IMR-90 (cell line): Measurements from ENCODE around the gene RBBP8NL. TPM values are rescaled to one million over a fixed set of nuclear protein-coding genes. Genes with fewer than 3 reads are reported as not detected.

Source experiments
- ATAC-seq: fragments of 200-7000 bp; cut with Tn5 transposase; 2 replicates; pipeline ENCODE4 v1.9.1; 2020; ENCODE audit warnings: low read depth, mild to moderate bottlenecking, moderate library complexity
- BruUV-seq: library from RNA; stranded (reverse); fragments of 400-500 nt; replicated peaks from 2 replicates; lab custom pipeline; 2021; lab: Mats Ljungman, UMichigan
- CTCF ChIA-PET: fragments of 300-600 bp; formaldehyde crosslinking; extraction: SDS; loops from one replicate; lab custom pipeline; 2021; ENCODE audit warnings: antibody characterized with exemption; lab: Yijun Ruan, JAX
- POLR2A ChIA-PET: fragments of 300-600 bp; sonication (Branson Sonifier 250); formaldehyde crosslinking; loops from one replicate; lab custom pipeline; 2022; ENCODE audit warnings: antibody characterized with exemption; ENCODE audit not compliant: unreplicated experiment; lab: Charles Lee
- DNase-seq: peaks from one replicate; pipeline ENCODE4 v3.0.0; 2013
- H2AFZ ChIP-seq: replicated peaks from 2 replicates; pipeline ENCODE3; 2013; ENCODE audit warnings: low read length, mild to moderate bottlenecking; ENCODE audit not compliant: poor library complexity
- H2AK5ac ChIP-seq: 2 replicates; pipeline ENCODE4 v1.6.1; 2013; ENCODE audit warnings: low read depth, low read length, inconsistent platforms
- H2AK9ac ChIP-seq: replicated peaks from 2 replicates; pipeline ENCODE3; 2013; ENCODE audit warnings: mild to moderate bottlenecking, low read depth, low read length, moderate library complexity; ENCODE audit not compliant: poor library complexity
- H2BK120ac ChIP-seq: 2 replicates; pipeline ENCODE4 v1.6.1; 2013; ENCODE audit warnings: low read depth, low read length, inconsistent platforms
- H2BK15ac ChIP-seq: 3 replicates; pipeline ENCODE4 v1.6.1; 2013; ENCODE audit warnings: low read depth, low read length, inconsistent platforms
- H2BK20ac ChIP-seq: 2 replicates; pipeline ENCODE4 v1.6.1; 2013; ENCODE audit warnings: low read depth, mild to moderate bottlenecking, inconsistent platforms, low read length, moderate library complexity
- H2BK5ac ChIP-seq: 2 replicates; pipeline ENCODE4 v1.6.1; 2013; ENCODE audit warnings: mild to moderate bottlenecking, low read depth, low read length, inconsistent platforms; ENCODE audit not compliant: poor library complexity, severe bottlenecking
- H3K14ac ChIP-seq: replicated peaks from 2 replicates; pipeline ENCODE4 v1.6.1; 2013; ENCODE audit warnings: low read depth, low read length, inconsistent platforms
- H3K18ac ChIP-seq: 2 replicates; pipeline ENCODE4 v1.6.1; 2013; ENCODE audit warnings: low read depth, low read length, control low read depth
- H3K23ac ChIP-seq: 2 replicates; pipeline ENCODE4 v1.6.1; 2013; ENCODE audit warnings: low read depth, low read length, inconsistent platforms
- H3K27ac ChIP-seq: 2 replicates; pipeline ENCODE4 v1.5.1; 2013; ENCODE audit warnings: mild to moderate bottlenecking, control low read depth, low read length; ENCODE audit not compliant: insufficient read depth
- H3K27me3 ChIP-seq: 2 replicates; pipeline ENCODE4 v1.6.1; 2013; ENCODE audit warnings: low read length; ENCODE audit not compliant: control insufficient read depth, insufficient read depth
- H3K36me3 ChIP-seq: 2 replicates; pipeline ENCODE4 v1.6.1; 2013; ENCODE audit warnings: low read length, mixed read lengths; ENCODE audit not compliant: control insufficient read depth, insufficient read depth
- H3K4ac ChIP-seq: 2 replicates; pipeline ENCODE4 v1.6.1; 2013; ENCODE audit warnings: low read depth, low read length, inconsistent platforms
- H3K4me1 ChIP-seq: 2 replicates; pipeline ENCODE4 v1.6.1; 2013; ENCODE audit warnings: low read length, mixed read lengths; ENCODE audit not compliant: control insufficient read depth, insufficient read depth
- H3K4me2 ChIP-seq: 2 replicates; pipeline ENCODE4 v1.6.1; 2013; ENCODE audit warnings: low read depth, mild to moderate bottlenecking, control low read depth, low read length, moderate library complexity
- H3K4me3 ChIP-seq: 2 replicates; pipeline ENCODE4 v1.5.1; 2013; ENCODE audit warnings: low read depth, mild to moderate bottlenecking, control low read depth, low read length, moderate library complexity; ENCODE audit not compliant: insufficient read depth
- H3K56ac ChIP-seq: 2 replicates; pipeline ENCODE4 v1.6.1; 2013; ENCODE audit warnings: low read length, inconsistent platforms; ENCODE audit not compliant: insufficient read depth; ENCODE audit errors: extremely low read depth
- H3K79me1 ChIP-seq, 2 experiments: 2 replicates each; pipeline ENCODE4 v1.6.1; 2013; ENCODE audit warnings: low read length in 2 of 2, inconsistent platforms in 1 of 2, low read depth in 1 of 2
- H3K9ac ChIP-seq: 2 replicates; pipeline ENCODE4 v1.6.1; 2013; ENCODE audit warnings: low read depth, low read length, control low read depth
- H3K9me1 ChIP-seq: 2 replicates; pipeline ENCODE4 v1.6.1; 2013; ENCODE audit warnings: low read length, inconsistent platforms; ENCODE audit not compliant: insufficient read depth
- H3K9me3 ChIP-seq: 2 replicates; pipeline ENCODE4 v1.6.1; 2013; ENCODE audit warnings: low read length; ENCODE audit not compliant: control insufficient read depth, insufficient read depth
- H4K20me1 ChIP-seq: 2 replicates; pipeline ENCODE4 v1.6.1; 2013; ENCODE audit warnings: low read length, inconsistent platforms; ENCODE audit not compliant: insufficient read depth
- H4K5ac ChIP-seq: 2 replicates; pipeline ENCODE4 v1.6.1; 2013; ENCODE audit warnings: mild to moderate bottlenecking, low read depth, low read length, control low read depth
- H4K8ac ChIP-seq, 2 experiments: 2 replicates each; pipeline ENCODE4 v1.6.1; 2013; ENCODE audit warnings: low read depth in 2 of 2, low read length in 2 of 2, control low read depth in 1 of 2, inconsistent platforms in 1 of 2
- H4K91ac ChIP-seq: 2 replicates; pipeline ENCODE4 v1.6.1; 2013; ENCODE audit warnings: low read depth, low read length, inconsistent platforms; ENCODE audit not compliant: insufficient read depth
- BHLHE40 ChIP-seq: fragments of 150-350 bp; IDR thresholded peaks from 2 replicates; pipeline ENCODE4 v1.6.1; 2016; ENCODE audit warnings: mild to moderate bottlenecking, low read depth, low read length
- CHD1 ChIP-seq: IDR thresholded peaks from 2 replicates; pipeline ENCODE4 v1.6.1; 2012; ENCODE audit warnings: low read depth, low read length, improper control_type of control experiment
- CTCF ChIP-seq: conservative IDR thresholded peaks from 2 replicates; pipeline ENCODE4 v1.5.1; 2012; ENCODE audit warnings: mild to moderate bottlenecking, low read depth, low read length, improper control_type of control experiment
- ELK1 ChIP-seq: fragments of 150-350 bp; IDR thresholded peaks from 2 replicates; pipeline ENCODE4 v1.6.1; 2016; ENCODE audit warnings: low read depth, mild to moderate bottlenecking, low read length, moderate library complexity, borderline replicate concordance
- FOS ChIP-seq: fragments of 150-350 bp; IDR thresholded peaks from 2 replicates; pipeline ENCODE4 v1.6.1; 2016; ENCODE audit warnings: low read depth, low read length
- MAZ ChIP-seq: IDR thresholded peaks from 2 replicates; pipeline ENCODE4 v1.6.1; 2012; ENCODE audit warnings: low read depth, mild to moderate bottlenecking, low read length, improper control_type of control experiment, moderate library complexity, borderline replicate concordance
- NFE2L2 ChIP-seq: fragments of 150-350 bp; IDR thresholded peaks from 2 replicates; pipeline ENCODE4 v1.6.1; 2016; ENCODE audit warnings: low read depth, mild to moderate bottlenecking, low read length
- RCOR1 ChIP-seq: IDR thresholded peaks from 2 replicates; pipeline ENCODE4 v1.6.1; 2012; ENCODE audit warnings: mild to moderate bottlenecking, low read length, improper control_type of control experiment; ENCODE audit not compliant: insufficient replicate concordance
- USF2 ChIP-seq: fragments of 150-350 bp; IDR thresholded peaks from 2 replicates; pipeline ENCODE4 v1.6.1; 2017; ENCODE audit warnings: mild to moderate bottlenecking, antibody characterized with exemption, low read length, low read depth
- WGBS, 2 experiments: methylation state at CpG; one replicate each; pipeline versions ENCODE4 v1.1.5 to v1.1.7; 2013; ENCODE audit warnings: missing lambda C conversion rate in 2 of 2; ENCODE audit not compliant: insufficient read length in 1 of 2; ENCODE audit errors: extremely low coverage in 2 of 2; 5-methylcytosine and 5-hydroxymethylcytosine counted together
- dilution Hi-C: fragments of 300-500 bp; cut with HindIII; formaldehyde crosslinking; loops from one replicate; pipeline ENCODE4 v1.14.3; 2018; ENCODE audit warnings: low sequenced_read_pairs; ENCODE audit not compliant: unreplicated experiment
- in situ Hi-C: fragments of 300-500 bp; cut with MboI; formaldehyde crosslinking; loops from 3 replicates; pipeline ENCODE4 v1.14.3; 2019; ENCODE audit warnings: low sequenced_read_pairs, inconsistent platforms, mixed read lengths
- intact Hi-C: fragments of 100-400 bp; cut with micrococcal nuclease; formaldehyde crosslinking; loops from 2 replicates; pipeline ENCODE4 v1.10.0; 2022
- polyA plus RNA-seq, 3 experiments: library from polyadenylated mRNA; depleted of rRNA; stranded (reverse); fragments of >200 nt; gene quantifications; 2 replicates each; pipeline ENCODE4 v1.2.3, GENCODE V29; 2012; ENCODE audit warnings: low replicate concordance in 1 of 3
- total RNA-seq: library from RNA; depleted of rRNA; stranded (reverse); fragments of >200 nt; gene quantifications from 2 replicates; pipeline ENCODE4 v1.2.3, GENCODE V29; 2012

RBBP8NL gene
- total and polyA plus RNA-seq, 2 of the 4 experiments (the other 2 are of a cell fraction) = not detected

- H2BK15ac ChIP-seq = no peak overlapping the region
- no peak overlapping the region for H3K18ac ChIP-seq
- H3K4me1 ChIP-seq = no peaks in the 10 kb centered on the region
- H2BK5ac ChIP-seq = no peak overlapping the region
- POLR2A ChIA-PET = no interaction called here
- CTCF ChIA-PET = no interaction called here
- no peaks in the 10 kb centered on the region for H3K9me3 ChIP-seq
- H3K27ac ChIP-seq = no peak overlapping the region
- H4K5ac ChIP-seq = no peak overlapping the region
- H4K8ac ChIP-seq = no peak overlapping the region
- peaks cover 69% of the 10 kb centered on the region for H3K27me3 ChIP-seq
- no peak overlapping the region for H3K23ac ChIP-seq
- no peak overlapping the region for H2AFZ ChIP-seq
- no peak for ATAC-seq
- DNase-seq = no peak
- H2BK120ac ChIP-seq = no peak overlapping the region
- no peak overlapping the region for H3K14ac ChIP-seq
- no peak overlapping the region for H3K9ac ChIP-seq
- H4K20me1 ChIP-seq = no peaks in the 10 kb centered on the region
- H3K36me3 ChIP-seq = no peaks in the 10 kb centered on the region
- H2AK5ac ChIP-seq = no peak overlapping the region
- H3K79me1 ChIP-seq = no peaks in the 10 kb centered on the region
- no peak overlapping the region for H3K4ac ChIP-seq
- TF ChIP-seq ELK1 (no peak), CHD1 (no peak), RCOR1 (no peak), MAZ (no peak), USF2 (no peak), BHLHE40 (no peak), NFE2L2 (no peak), CTCF (no peak), FOS (no peak)
- H2BK20ac ChIP-seq = no peak overlapping the region
- H3K9me1 ChIP-seq = no peaks in the 10 kb centered on the region
- H3K4me3 ChIP-seq = no peak overlapping the region
- H3K56ac ChIP-seq = no peak overlapping the region
- dilution Hi-C loops = no loop called here
- BruUV-seq = no TSS peak
- H4K91ac ChIP-seq = no peak overlapping the region
- in situ Hi-C loops = no loop called here
- WGBS, 2 experiments = 26% methylated on average over 10 of the region's 18 CpGs; no CpG with 5 or more reads in 1 of the 2 experiments
- H2AK9ac ChIP-seq = no peak overlapping the region
- intact Hi-C loops = no loop called here
- H3K4me2 ChIP-seq = no peak overlapping the region
Observed at GRCh38 chr20:62470001-62470400, 42.7 kb upstream of the RBBP8NL start.
